ENCODE results near the gene KLRF2.

KLRF2 gene

GRCh38 chr12:9881988-9882387 is 699 bp downstream of the KLRF2 start:
- DNase-seq, result no peak
- in situ Hi-C loops (cut with MboI; ENCODE audit: low pct_unique_long_range_greater_than_20kb, low sequenced_read_pairs), result no loop called here

- in situ Hi-C loops (cut with MboI; ENCODE audit: low pct_unique_long_range_greater_than_20kb, low sequenced_read_pairs), result no loop called here
- DNase-seq, result no peak
Observed at GRCh38 chr12:9883175-9883574, 1.9 kb downstream of the KLRF2 start.

DNA sequence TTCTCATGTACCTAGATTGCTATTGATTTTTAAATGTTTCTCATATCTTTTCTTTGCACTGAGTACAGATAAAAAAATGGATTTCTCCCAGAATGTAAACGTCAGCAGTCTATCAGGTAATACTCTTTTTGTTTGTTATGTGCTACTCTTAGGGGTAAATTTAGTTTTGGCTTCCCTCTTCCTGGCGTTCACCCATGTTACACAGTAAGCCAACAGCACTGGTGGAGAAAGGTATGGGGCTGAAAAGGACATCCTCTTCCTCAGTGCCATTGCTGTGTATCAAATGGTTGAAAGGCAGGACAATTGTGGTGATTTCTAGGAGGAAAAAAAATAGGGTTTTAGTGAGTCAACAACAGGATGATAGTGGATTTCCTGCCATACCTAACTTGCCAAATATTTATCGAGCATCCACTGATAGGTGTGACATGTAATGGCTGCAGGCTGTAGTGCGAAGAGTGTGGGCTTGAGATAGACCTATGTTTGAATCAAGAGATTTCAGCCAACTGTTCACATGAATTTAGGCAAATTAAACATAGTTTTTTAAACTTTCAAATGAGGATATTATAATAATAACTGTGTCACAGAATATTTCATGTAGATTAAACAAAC is 7.5 kb downstream of the KLRF2 start:
- no peak for DNase-seq
- in situ Hi-C loops (cut with MboI; ENCODE audit: low pct_unique_long_range_greater_than_20kb, low sequenced_read_pairs), result no loop called here

- in situ Hi-C loops (cut with MboI; ENCODE audit: low pct_unique_long_range_greater_than_20kb, low sequenced_read_pairs), result no loop called here
- DNase-seq, result no peak
Observed at GRCh38 chr12:9895215-9895971, 14.1 kb downstream of the KLRF2 start.

DNA sequence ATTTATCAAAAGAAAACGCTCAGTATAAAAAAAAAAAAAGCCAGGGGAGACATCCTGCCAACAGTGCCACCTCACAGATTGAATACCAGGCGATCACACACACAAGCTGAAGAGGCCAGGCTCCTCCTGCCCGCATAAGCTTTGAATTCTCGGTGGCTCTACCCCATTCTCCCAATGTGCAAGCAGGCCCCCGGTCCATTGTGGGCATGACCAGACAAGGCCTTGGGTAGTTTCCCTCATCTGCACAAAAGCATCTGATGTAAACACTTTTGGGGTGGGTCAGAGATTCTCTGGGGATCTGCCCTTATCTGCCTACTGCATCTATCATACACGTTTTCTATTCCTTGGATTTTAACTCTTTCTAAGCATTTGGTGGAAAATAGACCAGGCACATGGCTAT is 16.2 kb downstream of the KLRF2 start:
- no peak for DNase-seq
- in situ Hi-C loops (cut with MboI; ENCODE audit: low pct_unique_long_range_greater_than_20kb, low sequenced_read_pairs), result no loop called here

GRCh38 chr12:9899209-9899608 is 17.9 kb downstream of the KLRF2 start:
- no peak for DNase-seq
- in situ Hi-C loops (cut with MboI; ENCODE audit: low pct_unique_long_range_greater_than_20kb, low sequenced_read_pairs), result no loop called here

GRCh38 chr12:9900930-9901329 is 19.6 kb downstream of the KLRF2 start:
- no peak for DNase-seq
- in situ Hi-C loops (cut with MboI; ENCODE audit: low pct_unique_long_range_greater_than_20kb, low sequenced_read_pairs), result no loop called here

- in situ Hi-C loops (cut with MboI; ENCODE audit: low pct_unique_long_range_greater_than_20kb, low sequenced_read_pairs), result no loop called here
- DNase-seq, result no peak
Observed at GRCh38 chr12:9902539-9903228, 21.4 kb downstream of the KLRF2 start.

DNA sequence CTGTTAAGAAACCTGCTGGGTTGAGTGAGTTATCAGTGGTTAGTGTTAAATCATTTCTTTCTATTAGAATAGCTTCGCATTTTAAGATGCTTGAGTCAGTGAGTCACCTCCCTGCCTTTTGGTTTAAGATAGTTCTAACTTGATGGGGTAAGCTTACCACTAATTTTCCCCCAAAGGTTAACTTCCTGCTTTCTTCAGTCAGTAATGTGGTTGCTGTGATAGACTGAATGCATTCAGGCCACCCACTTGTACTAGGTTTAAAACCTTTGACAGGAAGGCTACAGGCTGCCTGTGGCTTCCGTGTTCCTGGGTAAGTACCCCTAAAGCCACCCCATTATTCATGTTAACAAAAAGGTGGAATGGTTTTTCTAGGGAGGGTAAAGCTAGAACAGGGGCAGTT is 25.6 kb downstream of the KLRF2 start:
- peak; percentile 49 for DNase-seq
- in situ Hi-C loops (cut with MboI; ENCODE audit: low pct_unique_long_range_greater_than_20kb, low sequenced_read_pairs), result no loop called here

DNA sequence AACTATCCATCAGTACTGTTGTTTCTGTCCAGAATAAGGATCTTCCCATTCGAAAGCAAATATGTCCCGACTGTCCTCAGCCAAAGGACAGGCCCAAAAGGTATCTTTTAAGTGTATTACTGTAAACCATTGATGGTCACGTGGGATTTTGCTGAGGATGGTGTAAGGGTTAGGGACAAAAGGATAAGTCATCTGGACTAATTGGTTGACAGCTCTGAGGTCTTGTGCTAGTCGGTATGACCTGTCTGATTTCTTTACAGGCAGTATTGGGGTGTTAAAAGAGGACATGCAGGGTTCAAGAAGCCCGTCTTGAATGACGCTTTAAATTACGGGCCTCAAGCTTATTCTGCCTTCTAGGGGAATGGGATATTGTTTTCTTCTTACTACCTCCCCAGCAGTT is 26.5 kb downstream of the KLRF2 start:
- no peak for DNase-seq
- in situ Hi-C loops (cut with MboI; ENCODE audit: low pct_unique_long_range_greater_than_20kb, low sequenced_read_pairs), result no loop called here

DNA sequence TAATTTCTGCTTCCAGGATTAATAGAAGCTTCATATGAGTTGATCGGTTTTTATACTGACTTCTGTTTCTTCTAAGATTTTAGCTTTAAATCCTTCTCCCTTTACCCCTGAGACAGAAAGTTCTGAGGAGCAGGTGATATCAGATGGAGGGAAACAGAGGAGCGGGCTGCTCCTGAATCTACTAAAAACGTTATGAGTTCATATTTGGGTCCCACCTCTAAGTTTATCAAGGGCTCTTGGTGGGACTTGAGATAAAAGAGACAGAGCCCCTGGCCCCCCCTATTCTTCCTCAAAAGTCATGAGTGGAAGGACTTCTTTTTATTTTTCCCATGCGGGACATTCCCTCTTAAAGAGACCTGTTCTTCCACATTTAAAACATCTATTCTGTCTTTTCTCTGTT is 27.1 kb downstream of the KLRF2 start:
- DNase-seq, result no peak
- in situ Hi-C loops (cut with MboI; ENCODE audit: low pct_unique_long_range_greater_than_20kb, low sequenced_read_pairs), result no loop called here

GRCh38 chr12:9909724-9910123 is 28.4 kb downstream of the KLRF2 start:
- DNase-seq, result no peak
- in situ Hi-C loops (cut with MboI; ENCODE audit: low pct_unique_long_range_greater_than_20kb, low sequenced_read_pairs), result no loop called here

DNA sequence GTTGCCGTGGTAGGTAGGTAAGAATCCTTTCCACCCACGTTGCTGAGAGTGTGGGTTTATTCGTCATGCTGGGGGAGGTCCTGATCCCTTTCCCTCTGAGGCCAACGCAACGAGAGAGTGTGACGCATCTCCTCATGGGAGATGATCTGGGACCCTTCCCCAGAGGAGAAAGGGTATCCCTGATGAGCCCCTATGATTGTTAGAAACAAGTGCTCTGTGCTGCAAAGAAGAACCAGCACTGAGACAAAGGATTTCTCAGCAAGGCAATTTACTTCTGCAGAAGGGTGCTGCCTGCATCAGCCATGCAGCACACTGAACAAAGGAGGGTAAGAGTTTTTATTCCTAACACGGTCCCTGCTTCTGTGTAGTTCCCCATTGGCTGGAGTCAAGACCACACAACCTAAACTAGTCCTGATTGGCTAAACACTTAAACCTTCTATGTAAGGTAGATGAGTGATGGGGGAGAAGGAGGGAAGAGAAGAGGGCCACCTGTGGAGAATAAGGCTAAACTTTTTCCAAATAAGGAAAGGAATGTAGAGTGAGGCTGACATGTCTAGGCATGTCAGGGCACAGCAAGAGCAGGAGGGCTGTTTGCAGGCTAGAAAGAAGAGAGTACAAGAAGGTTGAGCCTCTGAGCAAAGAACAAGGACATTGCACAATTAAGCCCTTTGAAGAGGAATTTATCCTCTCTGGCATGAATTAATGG is 29.6 kb downstream of the KLRF2 start:
- DNase-seq, result peak; percentile 48
- in situ Hi-C loops (cut with MboI; ENCODE audit: low pct_unique_long_range_greater_than_20kb, low sequenced_read_pairs), result no loop called here

GRCh38 chr12:9911708-9912107 is 30.4 kb downstream of the KLRF2 start:
- DNase-seq, result no peak
- in situ Hi-C loops (cut with MboI; ENCODE audit: low pct_unique_long_range_greater_than_20kb, low sequenced_read_pairs), result no loop called here

- in situ Hi-C loops (cut with MboI; ENCODE audit: low pct_unique_long_range_greater_than_20kb, low sequenced_read_pairs), result no loop called here
- DNase-seq, result no peak
Observed at GRCh38 chr12:9919443-9919842, 38.2 kb downstream of the KLRF2 start.

DNA sequence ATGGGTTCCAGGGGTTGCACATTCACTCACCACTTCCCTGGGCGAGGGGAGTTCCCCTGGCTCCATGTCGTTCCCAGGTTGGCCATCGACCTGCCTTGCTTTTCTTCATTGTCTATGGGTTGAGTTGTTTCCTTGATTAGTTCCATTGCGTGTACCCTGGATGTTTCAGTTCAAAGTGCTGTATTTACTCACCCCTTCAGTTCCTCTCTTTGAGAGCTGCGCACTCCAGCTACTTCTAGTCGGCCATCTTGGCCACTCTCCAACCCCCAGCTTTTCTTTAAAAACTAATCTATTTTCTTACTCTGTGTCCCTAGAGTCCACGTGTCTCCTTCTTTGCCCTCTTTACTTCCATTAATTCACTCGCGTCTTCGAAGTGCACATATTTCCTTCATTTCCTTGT is 39.2 kb downstream of the KLRF2 start:
- in situ Hi-C loops (cut with MboI; ENCODE audit: low pct_unique_long_range_greater_than_20kb, low sequenced_read_pairs), result no loop called here
- DNase-seq, result no peak

DNA sequence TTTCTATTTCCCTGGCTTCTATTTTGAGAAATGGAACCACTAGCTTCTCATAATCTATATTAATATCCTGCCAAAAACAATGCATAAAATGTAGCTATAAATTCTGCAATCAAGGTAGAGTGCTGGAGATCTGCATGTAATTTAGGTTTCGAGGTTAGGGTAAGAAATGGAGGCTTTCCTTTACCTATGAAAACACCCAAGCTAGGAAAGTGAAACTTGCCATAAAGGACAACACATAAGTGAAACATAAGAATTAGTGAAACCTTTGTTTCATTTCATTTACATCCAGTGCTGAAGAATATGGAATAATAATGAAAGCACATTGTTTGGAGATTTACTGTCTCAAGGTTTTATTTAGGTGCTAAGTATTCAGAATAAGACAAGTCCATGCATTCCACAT is 41.1 kb downstream of the KLRF2 start:
- in situ Hi-C loops (cut with MboI; ENCODE audit: low pct_unique_long_range_greater_than_20kb, low sequenced_read_pairs), result no loop called here
- DNase-seq, result no peak

GRCh38 chr12:9925705-9926393 is 44.6 kb downstream of the KLRF2 start:
- in situ Hi-C loops (cut with MboI; ENCODE audit: low pct_unique_long_range_greater_than_20kb, low sequenced_read_pairs), result loop anchor here (25.0 kb wide), 1 partner anchor 211 kb away; the partner anchor contains the start of gene CLEC7A
- DNase-seq, result peak; percentile 61

DNA sequence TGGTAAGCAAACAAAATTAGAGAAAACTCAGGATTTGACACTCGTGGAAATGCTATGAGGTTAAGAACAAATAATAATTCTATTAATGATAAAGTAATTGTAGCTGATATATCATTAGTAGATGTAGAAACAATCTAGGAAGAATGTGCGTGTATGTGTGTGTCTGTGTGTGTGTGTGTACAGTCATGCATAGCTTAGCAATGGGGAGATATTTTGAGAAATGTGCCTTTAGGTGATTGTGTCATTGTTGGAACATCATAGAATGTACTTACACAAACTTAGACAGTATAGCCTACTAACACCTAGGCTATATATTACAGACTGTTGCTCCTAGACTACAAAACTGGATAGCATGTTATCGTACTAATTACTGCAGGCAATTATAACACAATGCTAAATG is 45.6 kb downstream of the KLRF2 start:
- in situ Hi-C loops (cut with MboI; ENCODE audit: low pct_unique_long_range_greater_than_20kb, low sequenced_read_pairs), result loop anchor here (25.0 kb wide), 1 partner anchor 210 kb away; the partner anchor contains the start of gene CLEC7A
- no peak for DNase-seq

Data from KBM-7 (cell line).